MCF 10A (cell line): ENCODE measurements around the gene PHACTR2. TPM values are rescaled to one million over a fixed set of nuclear protein-coding genes. Genes with fewer than 3 reads are reported as not detected.

ENCODE experiments used
- BruUV-seq: library from RNA; stranded (reverse); fragments of 400-500 nt; replicated peaks from 2 replicates; lab custom pipeline; 2021; lab: Mats Ljungman, UMichigan
- CTCF ChIA-PET: fragments of 300-600 bp; sonication (Branson Sonifier 250); formaldehyde crosslinking; extraction: SDS; loops from one replicate; lab custom pipeline; 2021; ENCODE audit warnings: antibody characterized with exemption, inconsistent platforms; lab: Yijun Ruan, JAX
- POLR2A ChIA-PET: fragments of 300-600, 350-650 bp; sonication (Branson Sonifier 250); formaldehyde crosslinking; extraction: SDS; loops from one replicate; lab custom pipeline; 2020; ENCODE audit warnings: antibody characterized with exemption, inconsistent platforms; lab: Yijun Ruan, JAX
- DNase-seq: peaks from one replicate; pipeline ENCODE4 v3.0.0-alpha.2; 2018; ENCODE audit not compliant: unreplicated experiment
- H3K27ac Mint-ChIP-seq: one replicate; pipeline ENCODE4 v1.8.0; 2022; ENCODE audit warnings: mild to moderate bottlenecking, low read depth, mixed read lengths; ENCODE audit not compliant: unreplicated experiment
- H3K27me3 Mint-ChIP-seq: one replicate; pipeline ENCODE4 v1.8.0; 2022; ENCODE audit warnings: mixed read lengths; ENCODE audit not compliant: insufficient read depth, unreplicated experiment
- H3K36me3 Mint-ChIP-seq: one replicate; pipeline ENCODE4 v1.8.0; 2022; ENCODE audit warnings: mild to moderate bottlenecking, moderate library complexity, mixed read lengths; ENCODE audit not compliant: insufficient read depth, unreplicated experiment
- H3K4me1 Mint-ChIP-seq: one replicate; pipeline ENCODE4 v1.8.0; 2022; ENCODE audit warnings: mixed read lengths; ENCODE audit not compliant: insufficient read depth, unreplicated experiment
- H3K4me3 Mint-ChIP-seq: one replicate; pipeline ENCODE4 v1.8.0; 2022; ENCODE audit warnings: mild to moderate bottlenecking, moderate library complexity, mixed read lengths; ENCODE audit not compliant: unreplicated experiment
- H3K9me3 Mint-ChIP-seq: one replicate; pipeline ENCODE4 v1.8.0; 2022; ENCODE audit warnings: mixed read lengths; ENCODE audit not compliant: unreplicated experiment
- intact Hi-C: fragments of 100-400 bp; cut with micrococcal nuclease; formaldehyde crosslinking; loops from 2 replicates; pipeline ENCODE4 v1.14.1; 2022
- total RNA-seq: library from RNA; stranded (reverse); gene quantifications from 2 replicates; pipeline ENCODE4 v1.2.3, GENCODE V29; 2022
- TF ChIP-seq, protein P1 (sequence below): fragments of 200-600 bp; IDR thresholded peaks from one replicate; pipeline ENCODE4 v1.8.0; 2022; ENCODE audit warnings: antibody characterized with exemption, mild to moderate bottlenecking; ENCODE audit not compliant: unreplicated experiment

PHACTR2 gene
- total RNA-seq, 1 experiment from 2014 or later = 34.4 TPM

DNA sequence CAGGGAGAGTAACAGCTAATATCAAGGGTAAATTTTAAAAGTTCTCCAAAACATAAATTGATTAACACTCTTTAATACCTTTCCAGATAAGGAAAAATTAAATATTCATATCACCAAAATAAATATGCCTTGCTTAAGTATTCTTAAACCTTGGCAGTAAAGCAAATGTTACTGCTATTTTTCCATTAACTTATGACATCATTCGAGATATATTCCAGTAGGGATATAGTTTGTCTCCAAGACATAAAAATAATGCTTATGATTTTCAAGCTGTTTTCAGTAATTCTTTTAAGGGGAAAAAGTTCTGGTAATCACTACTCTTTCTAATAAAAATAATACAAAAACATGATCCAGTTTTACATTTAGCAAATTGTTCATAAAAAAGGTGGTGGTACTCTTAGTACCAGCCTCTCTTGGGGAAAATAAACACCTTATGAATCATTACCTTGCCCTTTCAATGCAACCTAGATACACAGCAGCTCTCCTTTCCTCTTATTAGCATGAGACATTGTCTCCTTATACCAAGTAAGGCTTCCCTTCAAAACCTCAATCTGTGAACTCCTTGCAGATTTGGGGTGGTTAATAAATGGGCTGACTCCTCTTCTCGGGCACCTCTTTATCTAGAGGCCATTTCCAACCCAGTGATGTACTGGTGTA, 133.9 kb downstream of the PHACTR2 start:
- ChIA-PET CTCF (interaction anchor here (0.6 to 1.5 kb wide), 3 partner anchors 10 to 201 kb away, joined by 3 read pairs; no protein-coding TSS in a partner anchor), POLR2A (interaction anchor here (1.0 kb wide), 1 partner anchor 33 kb away, joined by 3 read pairs; no protein-coding TSS in a partner anchor)
- no TSS peak for BruUV-seq
- TF ChIP-seq, protein P1, sequence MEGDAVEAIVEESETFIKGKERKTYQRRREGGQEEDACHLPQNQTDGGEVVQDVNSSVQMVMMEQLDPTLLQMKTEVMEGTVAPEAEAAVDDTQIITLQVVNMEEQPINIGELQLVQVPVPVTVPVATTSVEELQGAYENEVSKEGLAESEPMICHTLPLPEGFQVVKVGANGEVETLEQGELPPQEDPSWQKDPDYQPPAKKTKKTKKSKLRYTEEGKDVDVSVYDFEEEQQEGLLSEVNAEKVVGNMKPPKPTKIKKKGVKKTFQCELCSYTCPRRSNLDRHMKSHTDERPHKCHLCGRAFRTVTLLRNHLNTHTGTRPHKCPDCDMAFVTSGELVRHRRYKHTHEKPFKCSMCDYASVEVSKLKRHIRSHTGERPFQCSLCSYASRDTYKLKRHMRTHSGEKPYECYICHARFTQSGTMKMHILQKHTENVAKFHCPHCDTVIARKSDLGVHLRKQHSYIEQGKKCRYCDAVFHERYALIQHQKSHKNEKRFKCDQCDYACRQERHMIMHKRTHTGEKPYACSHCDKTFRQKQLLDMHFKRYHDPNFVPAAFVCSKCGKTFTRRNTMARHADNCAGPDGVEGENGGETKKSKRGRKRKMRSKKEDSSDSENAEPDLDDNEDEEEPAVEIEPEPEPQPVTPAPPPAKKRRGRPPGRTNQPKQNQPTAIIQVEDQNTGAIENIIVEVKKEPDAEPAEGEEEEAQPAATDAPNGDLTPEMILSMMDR = no peak
- DNase-seq = no peak
- Mint-ChIP-seq H3K9me3 (no peaks in the 10 kb centered on the region), H3K36me3 (no peaks in the 10 kb centered on the region), H3K27me3 (no peaks in the 10 kb centered on the region), H3K27ac (no peak overlapping the region), H3K4me3 (no peak overlapping the region), H3K4me1 (no peaks in the 10 kb centered on the region)
- intact Hi-C loops = no loop called here

DNA sequence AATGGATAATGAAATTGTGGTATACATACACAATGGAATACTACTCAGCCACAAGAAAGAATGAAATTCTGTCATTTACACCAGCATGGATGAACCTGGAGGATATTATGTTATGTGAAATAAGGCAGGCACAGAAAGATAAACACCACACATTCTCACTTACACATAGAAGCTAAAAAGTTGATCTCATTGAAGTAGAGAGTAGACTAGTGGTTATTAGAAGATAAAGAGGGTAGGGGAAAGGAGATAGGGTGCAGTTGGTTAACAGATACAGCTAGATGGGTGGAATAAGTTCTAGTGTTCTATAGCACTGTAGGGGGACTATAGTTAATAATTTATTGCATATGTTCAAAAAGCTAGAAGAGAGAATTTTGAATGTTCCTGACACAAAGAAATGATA, 139.9 kb downstream of the PHACTR2 start:
- Mint-ChIP-seq H3K4me3 (no peak overlapping the region), H3K36me3 (no peaks in the 10 kb centered on the region), H3K9me3 (no peaks in the 10 kb centered on the region), H3K4me1 (peaks cover 4% of the 10 kb centered on the region), H3K27me3 (no peaks in the 10 kb centered on the region), H3K27ac (no peak overlapping the region)
- TF ChIP-seq, protein P1 = no peak
- POLR2A ChIA-PET = no interaction called here
- DNase-seq = no peak
- BruUV-seq = no TSS peak
- CTCF ChIA-PET = interaction anchor here (1.3 kb wide), 1 partner anchor 242 kb away, joined by 5 read pairs; no protein-coding TSS in a partner anchor
- intact Hi-C loops = no loop called here

GRCh38 chr6:143821359-143821758, 143.6 kb downstream of the PHACTR2 start:
- CTCF ChIA-PET = no interaction called here
- Mint-ChIP-seq H3K36me3 (no peaks in the 10 kb centered on the region), H3K9me3 (no peaks in the 10 kb centered on the region), H3K4me1 (peaks cover 17% of the 10 kb centered on the region), H3K27ac (no peak overlapping the region), H3K27me3 (no peaks in the 10 kb centered on the region), H3K4me3 (no peak overlapping the region)
- no TSS peak for BruUV-seq
- no peak for DNase-seq
- POLR2A ChIA-PET = interaction anchor here (1.2 kb wide), 1 partner anchor 13 kb away, joined by 3 read pairs; no protein-coding TSS in a partner anchor
- intact Hi-C loops = no loop called here
- TF ChIP-seq, protein P1 = no peak

DNA sequence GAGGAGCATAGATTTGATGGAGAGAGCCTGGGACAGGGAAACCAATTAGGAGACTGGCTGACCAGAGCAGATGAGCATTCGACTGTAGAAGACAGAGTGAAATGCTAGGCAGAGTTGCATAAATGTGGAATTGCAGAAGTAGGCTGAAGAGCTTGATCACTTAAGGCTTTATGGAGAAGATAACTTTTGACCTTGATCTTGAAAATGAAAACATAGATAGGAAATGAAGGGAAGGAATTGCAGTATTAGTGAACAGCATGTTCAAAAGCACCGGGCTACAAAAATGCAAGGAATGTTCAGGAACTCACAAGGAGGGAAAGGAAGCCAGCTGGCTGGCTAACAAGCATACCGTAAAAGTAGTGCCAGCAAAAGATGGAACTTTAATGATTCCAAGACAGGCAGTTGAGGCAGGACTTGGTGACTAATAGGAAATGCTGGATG, 144.8 kb downstream of the PHACTR2 start:
- ChIA-PET CTCF (no interaction called here), POLR2A (interaction anchor here (0.6 kb wide), 1 partner anchor 88 kb away, joined by 4 read pairs; no protein-coding TSS in a partner anchor)
- no peak overlapping the region for H3K27ac Mint-ChIP-seq
- intact Hi-C loops = no loop called here
- no peak overlapping the region for H3K4me3 Mint-ChIP-seq
- peaks cover 17% of the 10 kb centered on the region for H3K4me1 Mint-ChIP-seq
- H3K27me3 Mint-ChIP-seq = no peaks in the 10 kb centered on the region
- BruUV-seq = no TSS peak
- H3K9me3 Mint-ChIP-seq = no peaks in the 10 kb centered on the region
- no peak for DNase-seq
- peaks cover 5% of the 10 kb centered on the region for H3K36me3 Mint-ChIP-seq
- TF ChIP-seq, protein P1 = no peak
